GM23338 (cell line): ENCODE results near the gene RGS3. TPM values are rescaled to one million over a fixed set of nuclear protein-coding genes. Genes with fewer than 3 reads are reported as not detected.
"Not testable (repeated sequence)": the region's sequence is repeated elsewhere in the genome, so short reads cannot be mapped to it uniquely, and the experiment has no call there.

Experiments used
- ATAC-seq: fragments of 200-7000 bp; cut with Tn5 transposase; 3 replicates; pipeline ENCODE4 v1.9.1; 2020
- DNase-seq: peaks from one replicate; pipeline ENCODE4 v3.0.0-alpha.2; 2015; ENCODE audit warnings: low spot score
- H2AFZ ChIP-seq: fragments of 200-600 bp; sonication (generic); 2 replicates; pipeline ENCODE4 v1.8.0; 2016; ENCODE audit warnings: antibody characterized with exemption, mild to moderate bottlenecking, moderate library complexity
- H3F3A ChIP-seq: fragments of 200-600 bp; sonication (generic); replicated peaks from 2 replicates; pipeline ENCODE4 v1.8.0; 2017; ENCODE audit warnings: antibody characterized with exemption, mixed run types, low read depth
- H3K27ac ChIP-seq: fragments of 200-600 bp; sonication (generic); 2 replicates; pipeline ENCODE4 v1.6.1; 2016; ENCODE audit warnings: low read depth
- H3K27me3 ChIP-seq: fragments of 200-600 bp; sonication (generic); 2 replicates; pipeline ENCODE4 v1.8.0; 2016; ENCODE audit warnings: mild to moderate bottlenecking, mixed run types, moderate library complexity; ENCODE audit not compliant: insufficient read depth
- H3K36me3 ChIP-seq: fragments of 200-600 bp; sonication (generic); 2 replicates; pipeline ENCODE4 v1.8.0; 2016; ENCODE audit warnings: mild to moderate bottlenecking; ENCODE audit not compliant: insufficient read depth
- H3K4me1 ChIP-seq: fragments of 200-600 bp; sonication (generic); 2 replicates; pipeline ENCODE4 v1.8.0; 2016; ENCODE audit warnings: mild to moderate bottlenecking, moderate library complexity; ENCODE audit not compliant: insufficient read depth
- H3K4me2 ChIP-seq: fragments of 200-600 bp; sonication (generic); 2 replicates; pipeline ENCODE4 v1.7.1; 2017; ENCODE audit warnings: mixed run types
- H3K4me3 ChIP-seq: fragments of 200-600 bp; sonication (generic); 2 replicates; pipeline ENCODE4 v1.6.1; 2016; ENCODE audit warnings: mixed run types
- H3K79me2 ChIP-seq: fragments of 200-600 bp; sonication (generic); replicated peaks from 2 replicates; pipeline ENCODE4 v1.8.0; 2017; ENCODE audit warnings: mild to moderate bottlenecking; ENCODE audit not compliant: insufficient read depth
- H3K9me2 ChIP-seq: fragments of 200-600 bp; sonication (generic); 2 replicates; pipeline ENCODE4 v1.8.0; 2017; ENCODE audit not compliant: insufficient read depth
- H4K20me1 ChIP-seq: fragments of 200-600 bp; sonication (generic); replicated peaks from 2 replicates; pipeline ENCODE4 v1.8.0; 2017; ENCODE audit warnings: mild to moderate bottlenecking; ENCODE audit not compliant: insufficient read depth
- H3K27ac Mint-ChIP-seq: 2 replicates; pipeline ENCODE4 v1.8.0; 2020; ENCODE audit warnings: inconsistent platforms, mild to moderate bottlenecking, moderate library complexity, mixed read lengths
- H3K27me3 Mint-ChIP-seq: 3 replicates; pipeline ENCODE4 v1.8.0; 2022; ENCODE audit warnings: low read depth, mild to moderate bottlenecking, moderate library complexity, mixed read lengths, inconsistent platforms; ENCODE audit not compliant: insufficient read depth, poor library complexity
- H3K36me3 Mint-ChIP-seq: 3 replicates; pipeline ENCODE4 v1.8.0; 2021; ENCODE audit warnings: low read depth, mild to moderate bottlenecking, inconsistent platforms, moderate library complexity, mixed read lengths
- H3K4me1 Mint-ChIP-seq: 3 replicates; pipeline ENCODE4 v1.8.0; 2020; ENCODE audit warnings: mild to moderate bottlenecking, inconsistent platforms, mixed read lengths
- H3K4me3 Mint-ChIP-seq: 3 replicates; pipeline ENCODE4 v1.8.0; 2021; ENCODE audit warnings: moderate library complexity, mild to moderate bottlenecking, inconsistent platforms, mixed read lengths
- H3K9me3 Mint-ChIP-seq: 3 replicates; pipeline ENCODE4 v1.8.0; 2020; ENCODE audit warnings: moderate library complexity, mild to moderate bottlenecking, inconsistent platforms, mixed read lengths
- CREB1 ChIP-seq: fragments of 250-450 bp; sonication (Bioruptor Pico); IDR thresholded peaks from 2 replicates; pipeline ENCODE4 v1.5.0; 2020; ENCODE audit warnings: low read depth, mild to moderate bottlenecking, moderate library complexity
- CTCF ChIP-seq, 2 experiments: fragments of 200-600 bp in 1 of 2; sonication (generic) in 1 of 2; conservative IDR thresholded peaks; 2 replicates each; pipeline versions ENCODE4 v1.5.1 to v1.6.1; 2016 to 2017; ENCODE audit warnings: antibody characterized with exemption in 2 of 2, low read depth in 2 of 2, mild to moderate bottlenecking in 2 of 2, moderate library complexity in 1 of 2
- ETS1 ChIP-seq: IDR thresholded peaks from 2 replicates; pipeline ENCODE4 v1.6.1; 2016; ENCODE audit warnings: antibody characterized with exemption
- EZH2 ChIP-seq: fragments of 200-600 bp; sonication (generic); IDR thresholded peaks from one replicate; pipeline ENCODE4 v1.8.0; 2017; ENCODE audit warnings: antibody characterized with exemption, mild to moderate bottlenecking, low read depth; ENCODE audit not compliant: unreplicated experiment
- NANOG ChIP-seq: IDR thresholded peaks from 2 replicates; pipeline ENCODE4 v1.6.1; 2016; ENCODE audit warnings: antibody characterized with exemption, borderline replicate concordance
- POLR2AphosphoS5 ChIP-seq: IDR thresholded peaks from 2 replicates; pipeline ENCODE4 v1.6.1; 2016; ENCODE audit warnings: antibody characterized with exemption, low read depth
- REST ChIP-seq: IDR thresholded peaks from one replicate; pipeline ENCODE4 v1.6.1; 2018; ENCODE audit warnings: antibody characterized with exemption; ENCODE audit not compliant: unreplicated experiment
- ZNF114 ChIP-seq: fragments of 250-450 bp; sonication (Bioruptor Pico); IDR thresholded peaks from 2 replicates; pipeline ENCODE4 v1.5.0; 2020; ENCODE audit warnings: mild to moderate bottlenecking, moderate library complexity
- polyA plus RNA-seq: library from polyadenylated mRNA; unstranded; fragments of >200 nt; fragmentation: Nextera tagmentation; extraction: Ambion mirVana; gene quantifications from 2 replicates; pipeline ENCODE4 v1.2.1, GENCODE V29; 2016
- total RNA-seq: library from RNA; depleted of rRNA; stranded (reverse); fragments of >200 nt; shearing (Covaris generic); gene quantifications from 2 replicates; pipeline ENCODE4 v1.2.3, GENCODE V29; 2014

RGS3 gene
- total and polyA plus RNA-seq, 2 experiments from 2014 or later = 14.2 to 24.3 TPM

GRCh38 chr9:113488071-113488470 lies 24.5 kb downstream of the RGS3 start (continued):
- no peak for TF ChIP-seq ETS1
- no peak for TF ChIP-seq CTCF (conservative IDR thresholded peaks at IDR 0.05; ENCODE audit: low read depth in 2 of 2)
- TF ChIP-seq ZNF114 (CRISPR knock-in tag) = no peak
- no peak for TF ChIP-seq EZH2
- TF ChIP-seq NANOG = no peak

GRCh38 chr9:113488490-113488889 lies 25.0 kb downstream of the RGS3 start:
- Histone ChIP-seq H2AFZ (no peak overlapping the region), H3F3A (no peaks in the 10 kb centered on the region), H3K79me2 (no peaks in the 10 kb centered on the region), H3K27me3 (no peaks in the 10 kb centered on the region), H3K4me1 (0 out of 2 replicates have a peak, but pooled peaks cover 8% of the 10 kb centered on the region), H3K27ac (no peak overlapping the region), H4K20me1 (no peaks in the 10 kb centered on the region), H3K36me3 (no peaks in the 10 kb centered on the region), H3K9me2 (no peaks in the 10 kb centered on the region), H3K4me3 (no peak overlapping the region), H3K4me2 (no peak overlapping the region)
- no peaks in the 10 kb centered on the region for H3K36me3 Mint-ChIP-seq
- ATAC-seq (no peak), DNase-seq (no peak)
- H3K9me3 Mint-ChIP-seq = no peaks in the 10 kb centered on the region
- H3K27me3 Mint-ChIP-seq = peaks cover 14% of the 10 kb centered on the region
- H3K4me3 Mint-ChIP-seq = no peak overlapping the region
- TF ChIP-seq CTCF (conservative IDR thresholded peaks at IDR 0.05; ENCODE audit: low read depth in 2 of 2) = no peak
- TF ChIP-seq EZH2 = no peak
- no peak for TF ChIP-seq CREB1
- TF ChIP-seq POLR2AphosphoS5 = no peak
- TF ChIP-seq ZNF114 (CRISPR knock-in tag) = no peak
- no peak for TF ChIP-seq REST
- TF ChIP-seq NANOG = no peak
- H3K4me1 Mint-ChIP-seq = peaks cover 11% of the 10 kb centered on the region
- H3K27ac Mint-ChIP-seq = no peak overlapping the region; the same call in 1 of the 2 replicates

GRCh38 chr9:113491147-113491546 lies 27.6 kb downstream of the RGS3 start:
- H3K9me2 ChIP-seq, H4K20me1 ChIP-seq, H3K4me1 ChIP-seq, H3F3A ChIP-seq, ATAC-seq, DNase-seq, H2AFZ ChIP-seq, H3K27ac ChIP-seq, H3K4me3 Mint-ChIP-seq, H3K4me3 ChIP-seq, H3K36me3 Mint-ChIP-seq, H3K79me2 ChIP-seq, H3K4me2 ChIP-seq, H3K36me3 ChIP-seq, H3K9me3 Mint-ChIP-seq, H3K27me3 ChIP-seq, H3K27ac Mint-ChIP-seq: not testable (repeated sequence)
- Mint-ChIP-seq H3K27me3 (peaks cover 11% of the 10 kb centered on the region), H3K4me1 (peaks cover 11% of the 10 kb centered on the region)
